Mucosa of rectum (tissue), 2 donors: ENCODE data around the gene PIP5K1B.

Experiments
- H3K27ac ChIP-seq, 2 donors: one replicate each; pipeline ENCODE4 v1.7.0; 2013; ENCODE audit warnings: inconsistent platforms in 2 of 2, low read depth in 2 of 2, low read length in 2 of 2
- H3K27me3 ChIP-seq, 2 donors: one replicate each; pipeline ENCODE4 v1.7.0; 2013; ENCODE audit warnings: low read length in 2 of 2; ENCODE audit not compliant: control insufficient read depth in 2 of 2, insufficient read depth in 2 of 2
- H3K36me3 ChIP-seq, 2 donors: one replicate each; pipeline ENCODE4 v1.7.0; 2013; ENCODE audit warnings: low read length in 2 of 2; ENCODE audit not compliant: control insufficient read depth in 2 of 2, insufficient read depth in 2 of 2
- H3K4me1 ChIP-seq, 2 donors: one replicate each; pipeline ENCODE4 v1.7.0; 2013; ENCODE audit warnings: low read length in 2 of 2, mild to moderate bottlenecking in 1 of 2; ENCODE audit not compliant: control insufficient read depth in 2 of 2, insufficient read depth in 2 of 2
- H3K4me3 ChIP-seq, 2 donors: one replicate each; pipeline ENCODE4 v1.7.0; 2013; ENCODE audit warnings: low read length in 2 of 2
- H3K9ac ChIP-seq, 2 donors: one replicate each; pipeline ENCODE4 v1.7.0; 2013; ENCODE audit warnings: low read length in 2 of 2, low read depth in 1 of 2, mild to moderate bottlenecking in 1 of 2
- H3K9me3 ChIP-seq, 2 donors: one replicate each; pipeline ENCODE4 v1.7.0; 2013; ENCODE audit warnings: low read length in 2 of 2; ENCODE audit not compliant: control insufficient read depth in 2 of 2
- donor health status: healthy.
- donor health status: Normal muscosa, but diverticular disease.

PIP5K1B gene

GRCh38 chr9:68950689-68951088, 245.6 kb downstream of the PIP5K1B start:
- H3K36me3 ChIP-seq, result peaks cover 3 to 11% of the 10 kb centered on the region in 2 donors
- no peaks in the 10 kb centered on the region for H3K9me3 ChIP-seq
- no peak overlapping the region for H3K4me3 ChIP-seq
- no peak overlapping the region for H3K27ac ChIP-seq
- H3K9ac ChIP-seq, result no peak overlapping the region
- no peaks in the 10 kb centered on the region for H3K27me3 ChIP-seq
- no peaks in the 10 kb centered on the region for H3K4me1 ChIP-seq

DNA sequence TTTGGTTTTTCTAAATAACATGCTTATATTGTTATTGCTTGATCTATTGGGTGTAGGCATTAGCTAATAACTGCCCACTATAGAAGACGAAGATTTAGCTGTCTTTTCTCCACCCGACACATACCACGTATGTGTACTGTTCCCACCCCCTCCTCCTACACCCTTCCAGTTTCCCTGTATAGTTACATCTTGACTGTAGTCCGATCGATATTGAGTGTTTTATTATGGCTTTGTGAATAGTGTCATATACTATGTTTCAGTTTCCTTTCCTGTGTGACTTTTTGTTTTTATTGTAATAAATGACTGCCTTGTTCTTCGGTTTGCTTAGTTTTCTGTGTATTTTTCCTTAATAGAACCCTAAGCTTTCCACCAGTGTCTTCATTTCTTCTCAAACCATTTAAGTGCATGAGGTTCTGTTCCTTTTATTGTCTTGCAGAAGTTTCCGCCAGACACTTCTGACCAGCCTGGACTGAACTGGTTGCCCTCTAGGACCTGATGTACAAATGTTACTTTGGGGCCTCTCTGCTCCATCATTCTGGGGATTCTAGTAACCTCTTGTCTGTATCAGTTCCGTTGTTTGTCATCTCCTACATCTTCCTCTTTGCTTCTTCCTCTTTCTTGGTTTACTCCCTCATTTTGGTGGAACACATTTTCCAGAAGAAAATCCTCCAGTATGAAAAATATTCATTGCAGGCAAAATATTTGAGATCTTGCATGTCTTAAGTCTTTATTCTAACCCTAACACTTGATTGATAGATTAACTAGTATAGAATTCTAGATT, 247.0 kb downstream of the PIP5K1B start:
- H3K27ac ChIP-seq, result no peak overlapping the region

GRCh38 chr9:68953771-68954170, 248.7 kb downstream of the PIP5K1B start:
- Histone ChIP-seq H3K9ac (no peak overlapping the region), H3K27me3 (no peaks in the 10 kb centered on the region), H3K4me1 (no peaks in the 10 kb centered on the region), H3K4me3 (no peak overlapping the region), H3K36me3 (peaks cover 0 to 5% of the 10 kb centered on the region in 2 donors), H3K9me3 (no peaks in the 10 kb centered on the region), H3K27ac (no peak overlapping the region)

More for the DNA sequence above, 247.0 kb downstream of the PIP5K1B start:
- Histone ChIP-seq H3K4me1 (no peaks in the 10 kb centered on the region), H3K4me3 (no peak overlapping the region), H3K9ac (no peak overlapping the region), H3K36me3 (peaks cover 3 to 9% of the 10 kb centered on the region in 2 donors), H3K27me3 (no peaks in the 10 kb centered on the region), H3K9me3 (no peaks in the 10 kb centered on the region)

- H3K27ac ChIP-seq, result no peak overlapping the region
- no peak overlapping the region for H3K9ac ChIP-seq
- no peaks in the 10 kb centered on the region for H3K27me3 ChIP-seq
- no peak overlapping the region for H3K4me3 ChIP-seq
- no peaks in the 10 kb centered on the region for H3K4me1 ChIP-seq
- H3K36me3 ChIP-seq, result peaks cover 0 to 5% of the 10 kb centered on the region in 2 donors
- H3K9me3 ChIP-seq, result no peaks in the 10 kb centered on the region
These were observed 250.3 kb downstream of the PIP5K1B start for GRCh38 chr9:68955330-68955729.

DNA sequence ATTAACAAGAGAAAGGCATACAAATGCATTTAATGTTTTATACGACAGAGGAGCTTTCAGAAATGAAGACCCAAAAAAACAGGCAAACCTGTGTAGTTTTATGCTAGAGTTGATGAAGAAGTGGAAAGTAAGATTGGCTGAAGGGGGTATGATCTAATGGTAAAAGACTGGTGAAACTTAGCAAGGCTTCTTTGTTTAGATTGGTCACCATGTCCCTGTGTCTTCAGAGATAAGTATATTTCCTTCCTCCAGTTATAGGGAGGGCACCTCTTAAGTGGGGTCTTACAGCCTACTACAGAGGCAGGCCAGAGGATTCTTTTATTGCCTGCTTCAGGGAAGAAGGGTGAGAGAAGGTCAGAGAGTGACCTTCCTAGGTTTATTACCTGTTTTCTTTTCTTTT, 252.4 kb downstream of the PIP5K1B start:
- no peaks in the 10 kb centered on the region for H3K4me1 ChIP-seq
- H3K36me3 ChIP-seq, result peaks cover 0 to 5% of the 10 kb centered on the region in 2 donors
- no peak overlapping the region for H3K4me3 ChIP-seq
- no peaks in the 10 kb centered on the region for H3K9me3 ChIP-seq
- H3K9ac ChIP-seq, result no peak overlapping the region
- no peaks in the 10 kb centered on the region for H3K27me3 ChIP-seq
- H3K27ac ChIP-seq, result no peak overlapping the region

- no peaks in the 10 kb centered on the region for H3K36me3 ChIP-seq
- no peak overlapping the region for H3K4me3 ChIP-seq
- H3K27ac ChIP-seq, result no peak overlapping the region
- no peak overlapping the region for H3K9ac ChIP-seq
- peaks cover 14 to 21% of the 10 kb centered on the region in 2 donors for H3K4me1 ChIP-seq
- H3K27me3 ChIP-seq, result no peaks in the 10 kb centered on the region
- no peaks in the 10 kb centered on the region for H3K9me3 ChIP-seq
These were observed 256.5 kb downstream of the PIP5K1B start for GRCh38 chr9:68961587-68961986.

- Histone ChIP-seq H3K4me1 (peaks cover 17 to 25% of the 10 kb centered on the region in 2 donors), H3K9ac (peak overlapping the region in 1 of 2 donors; percentile 27), H3K27me3 (no peaks in the 10 kb centered on the region), H3K9me3 (no peaks in the 10 kb centered on the region), H3K36me3 (peaks cover 0 to 3% of the 10 kb centered on the region in 2 donors), H3K4me3 (no peak overlapping the region), H3K27ac (peak overlapping the region; percentile 86 to 90)
These were observed 258.4 kb downstream of the PIP5K1B start for GRCh38 chr9:68963416-68963815.

DNA sequence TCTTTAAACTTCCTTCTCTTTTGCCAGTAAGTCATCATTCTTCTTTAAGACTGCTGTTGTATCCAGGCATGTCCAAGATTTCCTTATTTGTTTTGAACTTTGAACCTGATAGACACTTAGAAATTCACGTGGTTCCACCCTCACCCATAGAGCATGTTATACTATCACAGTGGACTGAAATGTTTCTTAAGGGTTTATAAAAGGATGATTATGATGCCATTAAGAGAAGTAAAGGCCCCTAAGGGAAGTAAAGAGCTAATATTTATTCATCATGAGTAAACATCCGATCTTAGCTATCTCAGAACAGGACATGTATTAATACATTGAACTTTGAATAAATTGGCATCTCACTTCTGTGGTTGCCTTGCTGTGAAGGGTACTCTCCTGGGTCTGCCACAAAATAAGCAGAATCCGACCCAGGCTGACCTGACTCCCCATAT, 259.1 kb downstream of the PIP5K1B start:
- peaks cover 0 to 3% of the 10 kb centered on the region in 2 donors for H3K36me3 ChIP-seq
- H3K4me1 ChIP-seq, result peaks cover 17 to 25% of the 10 kb centered on the region in 2 donors
- peak overlapping the region in 1 of 2 donors; percentile 27 for H3K9ac ChIP-seq
- H3K27ac ChIP-seq, result peak overlapping the region; percentile 86 to 90
- no peak overlapping the region for H3K4me3 ChIP-seq
- no peaks in the 10 kb centered on the region for H3K27me3 ChIP-seq
- no peaks in the 10 kb centered on the region for H3K9me3 ChIP-seq

GRCh38 chr9:68964765-68965164, 259.7 kb downstream of the PIP5K1B start:
- Histone ChIP-seq H3K9me3 (no peaks in the 10 kb centered on the region), H3K27me3 (no peaks in the 10 kb centered on the region), H3K9ac (no peak overlapping the region), H3K27ac (peak overlapping the region; percentile 81 to 90), H3K4me3 (no peak overlapping the region), H3K36me3 (peaks cover 0 to 3% of the 10 kb centered on the region in 2 donors), H3K4me1 (peaks cover 21 to 31% of the 10 kb centered on the region in 2 donors)

DNA sequence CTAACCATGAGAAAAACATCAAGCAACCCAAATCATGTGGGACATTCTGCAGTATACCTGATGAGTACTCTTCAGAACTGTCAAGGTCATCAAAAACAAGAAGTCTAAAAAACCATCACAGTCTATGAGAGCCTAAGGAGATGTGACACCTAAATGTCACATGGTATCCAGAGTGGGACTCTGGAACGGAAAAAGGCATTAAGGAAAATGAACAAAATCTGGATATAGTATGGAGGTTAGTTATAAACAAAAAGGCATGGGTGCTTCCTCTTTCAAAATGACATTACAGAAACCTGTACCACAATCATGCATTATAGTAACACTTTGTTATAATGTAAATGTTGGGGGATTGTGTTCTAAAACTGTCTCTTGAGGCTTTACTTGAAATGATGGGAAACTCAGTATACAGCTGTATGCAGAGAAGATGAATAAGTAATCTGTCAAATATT, 261.5 kb downstream of the PIP5K1B start:
- no peak overlapping the region for H3K9ac ChIP-seq
- no peak overlapping the region for H3K27ac ChIP-seq
- H3K9me3 ChIP-seq, result no peaks in the 10 kb centered on the region
- no peaks in the 10 kb centered on the region for H3K27me3 ChIP-seq
- peaks cover 27 to 40% of the 10 kb centered on the region in 2 donors for H3K4me1 ChIP-seq
- H3K36me3 ChIP-seq, result peaks cover 0 to 3% of the 10 kb centered on the region in 2 donors
- H3K4me3 ChIP-seq, result no peak overlapping the region
